ENCODE data around the gene KCNF1. TPM values are rescaled to one million over a fixed set of nuclear protein-coding genes. Genes with fewer than 3 reads are reported as not detected.

The KCNF1 gene
- total RNA-seq, 1 donor from 2014 or later = 0.55 TPM

GRCh38 chr2:10871978-10872377 lies 39.8 kb upstream of the KCNF1 start:
- Mint-ChIP-seq H3K4me1 (ENCODE audit: low read depth) (no peaks in the 10 kb centered on the region), H3K27me3 (peaks cover 7% of the 10 kb centered on the region), H3K4me3 (ENCODE audit: low read depth) (no peak overlapping the region), H3K36me3 (ENCODE audit: insufficient read depth) (no peaks in the 10 kb centered on the region), H3K27ac (no peak overlapping the region), H3K9me3 (ENCODE audit: low read depth) (peaks cover 5% of the 10 kb centered on the region)
- no peak for DNase-seq (ENCODE audit: low spot score, unreplicated experiment)
- no peak for TF ChIP-seq CTCF (IDR thresholded peaks at IDR 0.05; ENCODE audit: unreplicated experiment)

GRCh38 chr2:10873171-10873570 lies 38.6 kb upstream of the KCNF1 start:
- no peak for TF ChIP-seq CTCF (IDR thresholded peaks at IDR 0.05; ENCODE audit: unreplicated experiment)
- no peak overlapping the region for H3K4me3 Mint-ChIP-seq (ENCODE audit: low read depth)
- DNase-seq (ENCODE audit: low spot score, unreplicated experiment) = no peak
- no peaks in the 10 kb centered on the region for H3K36me3 Mint-ChIP-seq (ENCODE audit: insufficient read depth)
- H3K4me1 Mint-ChIP-seq (ENCODE audit: low read depth) = no peaks in the 10 kb centered on the region
- H3K27me3 Mint-ChIP-seq = peaks cover 12% of the 10 kb centered on the region
- H3K27ac Mint-ChIP-seq = no peak overlapping the region
- peaks cover 5% of the 10 kb centered on the region for H3K9me3 Mint-ChIP-seq (ENCODE audit: low read depth)

- no peaks in the 10 kb centered on the region for H3K4me1 Mint-ChIP-seq (ENCODE audit: low read depth)
- no peak overlapping the region for H3K4me3 Mint-ChIP-seq (ENCODE audit: low read depth)
- H3K27ac Mint-ChIP-seq = no peak overlapping the region
- no peak for DNase-seq (ENCODE audit: low spot score, unreplicated experiment)
- peaks cover 5% of the 10 kb centered on the region for H3K9me3 Mint-ChIP-seq (ENCODE audit: low read depth)
- no peaks in the 10 kb centered on the region for H3K36me3 Mint-ChIP-seq (ENCODE audit: insufficient read depth)
- TF ChIP-seq CTCF (IDR thresholded peaks at IDR 0.05; ENCODE audit: unreplicated experiment) = no peak
- peaks cover 15% of the 10 kb centered on the region for H3K27me3 Mint-ChIP-seq
Measured at GRCh38 chr2:10873790-10874437, 37.8 kb upstream of the KCNF1 start.

- peaks cover 5% of the 10 kb centered on the region for H3K9me3 Mint-ChIP-seq (ENCODE audit: low read depth)
- H3K4me1 Mint-ChIP-seq (ENCODE audit: low read depth) = no peaks in the 10 kb centered on the region
- no peaks in the 10 kb centered on the region for H3K36me3 Mint-ChIP-seq (ENCODE audit: insufficient read depth)
- H3K4me3 Mint-ChIP-seq (ENCODE audit: low read depth) = no peak overlapping the region
- peaks cover 15% of the 10 kb centered on the region for H3K27me3 Mint-ChIP-seq
- no peak for DNase-seq (ENCODE audit: low spot score, unreplicated experiment)
- H3K27ac Mint-ChIP-seq = no peak overlapping the region
- TF ChIP-seq CTCF (IDR thresholded peaks at IDR 0.05; ENCODE audit: unreplicated experiment) = no peak
Measured at GRCh38 chr2:10875126-10875525, 36.6 kb upstream of the KCNF1 start.

GRCh38 chr2:10876394-10876793 lies 35.3 kb upstream of the KCNF1 start:
- H3K9me3 Mint-ChIP-seq (ENCODE audit: low read depth) = peaks cover 5% of the 10 kb centered on the region
- no peak overlapping the region for H3K27ac Mint-ChIP-seq
- no peak for DNase-seq (ENCODE audit: low spot score, unreplicated experiment)
- peaks cover 15% of the 10 kb centered on the region for H3K27me3 Mint-ChIP-seq
- TF ChIP-seq CTCF (IDR thresholded peaks at IDR 0.05; ENCODE audit: unreplicated experiment) = no peak
- H3K4me3 Mint-ChIP-seq (ENCODE audit: low read depth) = no peak overlapping the region
- H3K36me3 Mint-ChIP-seq (ENCODE audit: insufficient read depth) = no peaks in the 10 kb centered on the region
- H3K4me1 Mint-ChIP-seq (ENCODE audit: low read depth) = no peaks in the 10 kb centered on the region
